HL-60/S4 treated with retinoic acid at 250 ng/mL for 4 days and 3 days (cell line): Measurements from ENCODE around the gene RAD50.
"Not testable (repeated sequence)": the region's sequence is repeated elsewhere in the genome, so short reads cannot be mapped to it uniquely, and the experiment has no call there.

Source experiments
- in situ Hi-C: fragments of 300-500 bp; cut with MboI; formaldehyde crosslinking; loops from 2 replicates; pipeline ENCODE4 v1.7.0; 2022; ENCODE audit warnings: low sequenced_read_pairs

Gene RAD50

DNA sequence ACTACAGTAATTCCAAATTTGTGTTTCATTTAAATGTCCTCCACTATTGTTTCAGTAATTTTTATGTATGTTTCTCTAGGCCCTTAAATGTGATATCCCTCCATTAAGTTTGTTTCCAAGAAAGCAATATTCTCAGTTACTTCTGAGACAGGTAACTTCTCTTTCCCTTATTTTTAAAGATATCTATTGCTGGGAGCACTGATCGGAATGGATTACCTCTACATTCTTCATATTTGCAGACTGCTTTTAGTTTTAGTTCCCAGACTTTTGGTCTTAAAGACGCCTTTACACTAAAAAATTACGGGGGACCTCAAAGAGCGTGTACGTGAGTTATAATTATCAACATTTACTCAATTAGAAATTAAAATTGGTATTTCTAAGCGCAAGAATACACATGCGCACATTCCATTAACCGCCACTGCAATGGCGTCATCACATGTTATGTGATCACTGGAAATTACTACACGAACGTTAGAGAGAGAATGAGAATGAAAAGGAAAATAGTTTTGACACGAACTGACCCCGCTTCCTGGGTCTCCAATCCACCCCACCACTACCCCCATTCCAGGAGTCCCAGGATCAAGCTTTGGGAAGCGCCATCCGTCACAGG is 519 bp upstream of the RAD50 start:
- in situ Hi-C loops: no loop called here

- in situ Hi-C loops: no loop called here
Measured at GRCh38 chr5:132557478-132558172, 848 bp downstream of the RAD50 start.

DNA sequence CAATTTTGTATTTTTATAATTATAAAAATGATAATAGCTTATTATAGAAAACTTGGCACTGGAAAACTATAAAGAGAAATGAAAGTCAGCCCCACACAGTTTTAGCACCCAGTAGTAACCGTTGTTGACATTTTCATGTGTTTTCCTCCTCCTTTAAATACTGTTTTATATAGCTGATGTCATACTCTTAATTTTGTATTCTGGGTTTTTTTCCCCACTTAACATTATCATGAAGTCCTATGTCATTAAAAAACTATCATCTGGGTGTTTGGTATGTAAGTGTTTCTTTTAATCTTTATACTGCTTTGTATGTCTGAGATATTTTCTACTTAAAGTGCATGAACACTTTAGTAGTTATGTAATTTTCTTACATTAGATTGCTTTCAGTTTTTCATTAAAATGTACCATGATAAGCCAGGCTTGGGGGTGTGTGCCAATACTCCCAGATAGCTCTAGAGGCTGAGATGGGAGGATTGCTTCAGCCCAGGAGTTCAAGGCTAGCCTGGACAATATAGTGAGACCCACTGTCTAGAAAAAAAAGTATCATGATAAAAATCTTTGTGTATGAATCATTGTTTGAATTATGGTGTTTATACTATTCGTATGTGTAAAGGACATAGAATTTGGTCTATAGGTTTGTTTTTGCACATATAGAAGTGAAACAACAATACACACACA is 2.7 kb downstream of the RAD50 start:
- in situ Hi-C loops: no loop called here

DNA sequence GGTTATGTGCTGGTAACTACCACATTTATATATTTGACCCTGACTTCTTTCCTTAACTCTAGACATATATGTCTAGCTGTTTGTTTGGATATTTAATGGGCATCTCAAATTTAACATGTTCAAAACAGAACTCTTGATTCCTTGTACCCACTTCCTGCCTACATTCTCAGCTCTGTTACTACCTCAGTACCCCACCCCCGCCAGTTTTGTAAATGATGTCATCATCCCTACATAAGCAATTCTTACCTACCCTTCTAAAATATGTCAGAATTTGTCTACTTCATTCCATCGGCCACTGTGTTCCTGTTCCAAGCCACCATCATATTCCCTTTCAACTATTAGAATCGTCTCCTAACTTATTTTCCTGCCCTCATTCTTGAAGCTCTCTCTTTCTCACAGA is 4.8 kb downstream of the RAD50 start:
- in situ Hi-C loops: no loop called here

DNA sequence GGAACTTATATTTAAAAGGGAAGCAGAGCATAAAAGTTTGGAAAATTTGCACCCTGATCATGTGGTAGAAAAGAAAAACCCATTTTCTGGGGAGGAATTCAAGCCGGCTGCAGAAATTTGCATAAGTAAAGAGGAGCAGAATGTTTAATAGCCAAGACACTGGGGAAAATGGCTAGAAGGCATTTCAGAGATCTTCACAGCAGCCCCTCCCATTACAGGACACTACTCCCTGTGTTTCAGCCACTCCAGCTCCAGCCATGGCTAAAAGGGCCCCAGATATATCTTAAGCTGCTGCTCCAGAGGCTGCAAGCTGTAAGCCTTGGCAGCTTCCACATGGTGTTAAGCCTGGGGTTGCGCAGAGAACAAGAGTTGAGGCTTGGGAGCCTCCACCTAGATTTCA is 7.8 kb downstream of the RAD50 start:
- in situ Hi-C loops: not testable (repeated sequence)

- in situ Hi-C loops: no loop called here
Measured at GRCh38 chr5:132566657-132567056, 9.9 kb downstream of the RAD50 start.

- in situ Hi-C loops: no loop called here
Measured at GRCh38 chr5:132576123-132576522, 19.3 kb downstream of the RAD50 start.

- in situ Hi-C loops: not testable (repeated sequence)
Measured at GRCh38 chr5:132584560-132584959, 27.8 kb downstream of the RAD50 start.

GRCh38 chr5:132586063-132586462 is 29.3 kb downstream of the RAD50 start:
- in situ Hi-C loops: no loop called here

- in situ Hi-C loops: no loop called here
Measured at GRCh38 chr5:132589467-132589866, 32.7 kb downstream of the RAD50 start.

DNA sequence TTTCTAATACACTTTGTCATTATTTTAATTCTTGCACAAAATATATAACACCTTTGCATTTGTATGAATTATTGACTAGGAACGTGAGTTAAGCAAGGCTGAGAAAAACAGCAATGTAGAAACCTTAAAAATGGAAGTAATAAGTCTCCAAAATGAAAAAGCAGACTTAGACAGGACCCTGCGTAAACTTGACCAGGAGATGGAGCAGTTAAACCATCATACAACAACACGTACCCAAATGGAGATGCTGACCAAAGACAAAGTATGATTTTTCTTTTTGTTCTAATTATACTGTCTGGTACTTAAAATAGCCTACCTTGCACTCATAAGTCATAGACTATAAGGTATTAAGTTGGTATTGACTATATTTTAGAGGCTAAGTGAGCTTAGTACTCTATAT is 34.4 kb downstream of the RAD50 start:
- in situ Hi-C loops: no loop called here

DNA sequence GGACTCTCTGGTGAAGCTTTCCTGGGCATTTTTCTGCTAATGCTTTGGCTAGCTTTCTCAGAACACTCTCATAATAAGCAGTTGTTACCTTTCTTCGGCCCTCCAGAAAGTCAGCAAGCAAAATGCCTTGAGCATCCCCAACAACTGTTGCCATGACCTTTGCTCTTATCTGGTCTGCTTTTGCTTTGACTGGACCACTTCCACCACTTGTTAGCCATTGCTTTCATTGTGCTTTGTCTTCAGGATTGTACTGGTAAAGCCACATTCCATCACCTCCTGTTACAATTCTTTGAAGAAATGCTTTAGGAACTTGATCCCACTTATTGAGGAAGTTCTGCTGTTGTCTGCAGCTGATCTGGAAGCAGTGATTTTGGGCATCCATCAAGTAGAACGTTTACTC is 35.7 kb downstream of the RAD50 start:
- in situ Hi-C loops: no loop called here

- in situ Hi-C loops: no loop called here
Measured at GRCh38 chr5:132594170-132594569, 37.4 kb downstream of the RAD50 start.

GRCh38 chr5:132595624-132596023 is 38.8 kb downstream of the RAD50 start:
- in situ Hi-C loops: no loop called here

GRCh38 chr5:132601071-132601728 is 44.4 kb downstream of the RAD50 start:
- in situ Hi-C loops: no loop called here

GRCh38 chr5:132607095-132607494 is 50.3 kb downstream of the RAD50 start:
- in situ Hi-C loops: no loop called here

GRCh38 chr5:132608107-132608506 is 51.3 kb downstream of the RAD50 start:
- in situ Hi-C loops: no loop called here

GRCh38 chr5:132611965-132612364 is 55.2 kb downstream of the RAD50 start:
- in situ Hi-C loops: no loop called here

GRCh38 chr5:132612846-132613245 is 56.1 kb downstream of the RAD50 start:
- in situ Hi-C loops: no loop called here

DNA sequence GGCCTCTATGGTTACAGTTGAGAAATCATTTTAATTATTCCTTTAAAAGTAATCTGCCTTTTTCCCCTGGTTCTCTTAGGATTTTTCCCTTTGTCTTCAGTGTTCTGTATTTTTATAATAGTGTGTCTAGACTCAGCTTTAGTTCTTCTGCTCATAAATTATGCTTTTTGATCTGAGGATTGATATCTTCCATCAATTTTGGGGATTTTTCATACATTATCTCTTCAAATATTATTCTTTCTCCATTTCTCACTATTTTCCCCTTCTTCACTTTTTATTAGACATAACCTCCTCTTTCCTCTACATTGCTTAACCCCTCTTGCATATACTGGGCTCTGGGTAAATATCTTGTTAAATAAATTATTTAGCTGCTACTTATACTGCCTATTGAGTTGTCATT is 64.9 kb downstream of the RAD50 start:
- in situ Hi-C loops: no loop called here

DNA sequence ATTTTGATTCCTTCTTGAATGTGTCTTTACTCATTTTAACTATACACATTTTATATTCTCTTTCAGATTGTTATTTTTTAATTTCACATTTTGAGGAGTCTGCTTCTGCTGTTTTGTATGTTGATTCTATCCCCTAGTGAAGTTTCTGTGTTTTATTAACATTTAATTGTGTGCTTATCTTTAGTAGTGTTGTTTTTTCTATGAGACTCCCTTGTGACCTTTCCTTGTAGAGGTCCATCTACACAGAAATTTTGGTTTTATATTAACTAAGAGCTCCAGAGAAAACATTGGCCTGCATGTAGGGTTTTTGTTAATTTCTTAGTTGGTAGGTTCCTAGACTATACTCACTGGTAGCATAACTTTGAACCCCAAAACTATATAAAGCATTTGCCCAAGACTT is 65.8 kb downstream of the RAD50 start:
- in situ Hi-C loops: no loop called here

- in situ Hi-C loops: no loop called here
Measured at GRCh38 chr5:132627470-132627869, 70.7 kb downstream of the RAD50 start.
